ENCODE measurements around the gene SPECC1.
A peak's percentile ranks its signal among the peaks of the same experiment; 100 is the strongest.
"Not testable (repeated sequence)": the region's sequence is repeated elsewhere in the genome, so short reads cannot be mapped to it uniquely, and the experiment has no call there.

SPECC1 gene, protein sequence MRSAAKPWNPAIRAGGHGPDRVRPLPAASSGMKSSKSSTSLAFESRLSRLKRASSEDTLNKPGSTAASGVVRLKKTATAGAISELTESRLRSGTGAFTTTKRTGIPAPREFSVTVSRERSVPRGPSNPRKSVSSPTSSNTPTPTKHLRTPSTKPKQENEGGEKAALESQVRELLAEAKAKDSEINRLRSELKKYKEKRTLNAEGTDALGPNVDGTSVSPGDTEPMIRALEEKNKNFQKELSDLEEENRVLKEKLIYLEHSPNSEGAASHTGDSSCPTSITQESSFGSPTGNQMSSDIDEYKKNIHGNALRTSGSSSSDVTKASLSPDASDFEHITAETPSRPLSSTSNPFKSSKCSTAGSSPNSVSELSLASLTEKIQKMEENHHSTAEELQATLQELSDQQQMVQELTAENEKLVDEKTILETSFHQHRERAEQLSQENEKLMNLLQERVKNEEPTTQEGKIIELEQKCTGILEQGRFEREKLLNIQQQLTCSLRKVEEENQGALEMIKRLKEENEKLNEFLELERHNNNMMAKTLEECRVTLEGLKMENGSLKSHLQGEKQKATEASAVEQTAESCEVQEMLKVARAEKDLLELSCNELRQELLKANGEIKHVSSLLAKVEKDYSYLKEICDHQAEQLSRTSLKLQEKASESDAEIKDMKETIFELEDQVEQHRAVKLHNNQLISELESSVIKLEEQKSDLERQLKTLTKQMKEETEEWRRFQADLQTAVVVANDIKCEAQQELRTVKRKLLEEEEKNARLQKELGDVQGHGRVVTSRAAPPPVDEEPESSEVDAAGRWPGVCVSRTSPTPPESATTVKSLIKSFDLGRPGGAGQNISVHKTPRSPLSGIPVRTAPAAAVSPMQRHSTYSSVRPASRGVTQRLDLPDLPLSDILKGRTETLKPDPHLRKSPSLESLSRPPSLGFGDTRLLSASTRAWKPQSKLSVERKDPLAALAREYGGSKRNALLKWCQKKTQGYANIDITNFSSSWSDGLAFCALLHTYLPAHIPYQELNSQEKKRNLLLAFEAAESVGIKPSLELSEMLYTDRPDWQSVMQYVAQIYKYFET

DNA sequence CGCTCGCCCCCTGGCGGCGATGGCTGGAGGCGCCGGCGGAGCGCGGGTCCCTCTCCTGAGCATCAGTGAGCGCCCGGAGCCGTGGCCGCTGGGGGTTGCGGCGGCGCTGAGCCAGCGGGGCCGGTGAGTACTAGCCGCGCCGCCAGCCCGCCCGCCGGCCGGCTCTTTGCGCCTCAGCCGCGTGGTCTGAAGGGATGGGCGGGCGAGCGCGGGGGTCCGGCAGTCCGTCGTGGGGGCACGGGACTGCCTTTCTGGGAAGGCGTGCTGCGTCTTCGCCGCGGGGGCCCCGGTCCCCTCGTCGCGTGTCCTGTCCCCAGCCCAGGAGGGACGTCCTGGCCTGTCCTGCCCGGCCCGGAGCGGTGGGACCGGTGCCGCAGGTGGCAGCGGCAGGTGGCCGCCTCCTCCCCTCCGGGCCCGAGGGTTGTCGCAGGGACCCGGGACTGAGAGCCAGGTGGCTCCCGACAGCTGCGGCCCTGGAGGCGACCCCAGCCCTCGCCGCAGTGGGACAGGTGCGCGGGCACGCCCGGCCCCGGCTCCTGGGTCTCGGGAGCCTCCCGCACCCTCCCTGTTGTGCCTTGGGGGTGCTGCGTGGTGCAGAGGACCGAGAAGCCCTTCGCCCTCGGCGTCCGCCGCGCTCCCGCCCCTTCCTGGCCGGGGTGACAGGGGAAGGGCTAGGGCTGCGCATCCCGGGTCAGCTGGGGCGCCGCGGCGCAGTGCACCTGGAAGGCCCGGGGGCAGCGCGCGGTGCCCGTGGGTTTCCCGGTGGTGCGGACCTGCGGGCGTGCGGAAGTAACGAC, at the start of gene SPECC1:
TSS of gene SPECC1 (plus strand) at position 58 of the 797 bp plus-strand sequence. CDS start 87,293 bp downstream, outside the sequence.
- no peak for DNase-seq

DNA sequence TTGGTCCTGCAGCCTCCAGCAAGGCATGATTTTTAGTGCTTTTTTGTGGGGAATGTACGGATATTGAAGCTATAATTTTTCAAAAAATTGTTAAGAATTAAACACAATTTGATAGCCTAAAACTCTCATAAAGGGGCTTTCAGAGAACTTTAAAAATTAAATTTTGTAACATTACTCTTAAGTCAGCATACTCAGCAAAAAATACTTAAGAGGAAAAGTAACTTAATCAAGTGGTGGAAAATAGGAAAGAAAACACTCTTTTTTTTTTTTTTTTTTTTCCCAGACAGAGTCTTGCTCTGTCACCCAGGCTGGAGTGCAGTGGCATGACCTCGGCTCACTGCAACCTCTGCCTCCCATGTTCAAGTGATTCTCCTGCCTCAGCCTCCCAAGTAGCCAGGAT, 46.2 kb upstream of the SPECC1 start:
- not testable (repeated sequence) for DNase-seq

DNA sequence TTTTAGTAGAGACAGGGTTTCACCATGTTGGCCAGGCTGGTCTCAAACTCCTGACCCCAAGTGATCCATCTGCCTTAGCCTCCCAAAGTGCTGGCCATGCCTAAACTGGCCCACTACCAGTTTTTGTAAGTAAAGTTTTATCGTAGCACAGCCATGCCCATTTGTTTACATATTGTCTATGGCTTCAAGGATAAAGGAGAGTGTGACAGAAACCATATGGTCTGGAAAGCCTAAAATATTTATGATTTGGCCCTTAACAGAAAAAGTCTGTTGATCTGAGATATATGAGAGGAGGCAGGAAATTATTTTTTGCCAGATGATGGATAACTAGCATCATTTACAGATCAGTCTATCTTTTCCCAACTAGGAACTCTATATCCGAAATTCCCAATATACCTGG, 36.0 kb upstream of the SPECC1 start:
- no peak for DNase-seq

DNA sequence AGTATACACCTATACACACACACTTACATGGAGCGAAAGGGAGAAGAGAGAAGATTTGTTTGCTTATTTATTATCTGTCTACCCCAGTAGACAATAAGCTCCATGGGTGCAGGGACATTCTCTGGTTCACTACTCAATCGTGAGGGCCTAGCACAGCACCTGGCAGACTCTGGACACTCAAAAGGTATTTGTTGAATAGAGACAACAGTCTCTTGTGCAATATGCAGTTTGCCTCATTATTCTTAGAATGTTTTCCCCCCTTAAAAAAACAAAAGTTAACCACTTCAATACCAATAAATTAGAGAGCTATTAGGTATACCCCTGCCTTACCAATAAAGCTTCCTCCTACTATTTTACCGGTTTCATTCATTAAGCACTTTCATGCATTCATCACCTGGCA, 33.6 kb upstream of the SPECC1 start:
- DNase-seq, result no peak

DNA sequence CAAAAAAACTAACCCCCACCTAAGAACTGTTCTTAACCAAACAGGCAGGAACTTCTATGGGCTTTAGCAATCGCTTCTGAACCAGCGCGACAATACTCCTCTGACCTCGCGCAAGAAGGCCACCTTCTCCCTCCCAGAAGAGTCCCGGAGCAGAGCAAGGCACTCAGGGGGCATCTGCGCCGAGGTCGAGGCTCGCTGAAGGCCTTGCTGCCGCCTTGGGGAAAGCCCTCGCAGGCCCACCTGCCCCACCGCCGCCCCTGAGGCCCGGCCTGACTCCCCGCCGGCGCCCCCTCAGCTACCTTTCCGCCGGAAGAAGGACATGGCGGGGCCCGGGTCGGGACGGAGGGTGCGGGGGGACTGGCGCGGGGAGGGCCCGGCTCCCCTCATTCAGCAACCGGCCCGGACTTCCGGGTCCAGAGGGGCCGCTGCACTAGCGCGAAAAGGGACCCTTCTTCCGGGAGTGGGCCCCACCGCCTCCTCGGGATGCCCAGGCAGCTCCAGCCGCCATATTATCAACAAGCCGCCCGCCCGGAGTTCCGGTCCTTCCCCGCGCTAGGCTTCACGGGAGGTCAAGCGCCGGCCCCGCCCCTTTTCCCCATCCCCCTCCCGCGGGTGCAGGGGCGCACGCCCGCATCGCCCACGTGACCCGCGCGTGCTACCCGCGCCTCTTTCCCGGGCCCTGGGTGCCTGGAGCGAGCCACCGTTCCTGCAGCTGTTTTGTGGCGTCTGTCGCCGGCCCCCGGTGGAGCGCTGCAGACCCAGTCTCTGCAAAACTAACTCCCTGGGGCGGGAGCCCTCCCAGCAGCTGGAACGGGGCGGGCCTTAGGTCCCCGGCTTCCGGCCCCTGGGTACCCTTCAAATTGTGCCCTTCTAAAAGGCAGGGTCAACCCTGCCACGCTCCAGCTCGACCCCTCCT, 31.6 kb upstream of the SPECC1 start, which contains the start of gene AKAP10:
TSS of gene AKAP10 (minus strand) at position 536 of the 916 bp plus-strand sequence. CDS start at position 387, 149 bp downstream.
- DNase-seq, result peak; percentile 33

DNA sequence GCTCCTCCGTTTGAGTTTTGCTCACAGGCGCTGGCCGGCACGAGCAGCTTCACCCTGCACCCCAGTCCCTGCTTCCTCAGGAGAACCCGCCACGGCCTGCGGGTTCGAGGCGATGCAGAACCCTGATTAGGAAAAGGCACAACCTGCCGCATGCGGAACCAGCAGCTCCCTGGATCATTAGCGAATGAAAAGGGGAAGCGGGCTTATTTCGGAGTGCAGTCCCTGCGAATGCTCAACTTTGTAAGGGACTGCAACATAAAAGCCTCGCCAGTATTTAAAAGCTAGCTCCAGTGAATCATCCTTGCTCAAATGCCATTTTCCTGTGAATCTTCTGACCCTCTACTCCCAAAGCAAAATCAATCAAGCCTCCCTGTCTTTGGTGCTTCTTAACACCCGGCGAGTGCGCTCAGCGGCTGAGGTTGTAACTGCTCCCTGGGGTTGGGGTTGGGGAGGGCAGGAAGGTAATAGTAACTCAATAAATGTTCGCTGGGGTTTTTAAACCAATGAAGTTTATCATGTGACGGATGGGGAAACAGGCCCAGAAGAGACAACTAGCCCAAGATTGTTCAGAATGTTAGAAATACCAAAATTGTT, 30.9 kb upstream of the SPECC1 start:
- peak; percentile 7 for DNase-seq

DNA sequence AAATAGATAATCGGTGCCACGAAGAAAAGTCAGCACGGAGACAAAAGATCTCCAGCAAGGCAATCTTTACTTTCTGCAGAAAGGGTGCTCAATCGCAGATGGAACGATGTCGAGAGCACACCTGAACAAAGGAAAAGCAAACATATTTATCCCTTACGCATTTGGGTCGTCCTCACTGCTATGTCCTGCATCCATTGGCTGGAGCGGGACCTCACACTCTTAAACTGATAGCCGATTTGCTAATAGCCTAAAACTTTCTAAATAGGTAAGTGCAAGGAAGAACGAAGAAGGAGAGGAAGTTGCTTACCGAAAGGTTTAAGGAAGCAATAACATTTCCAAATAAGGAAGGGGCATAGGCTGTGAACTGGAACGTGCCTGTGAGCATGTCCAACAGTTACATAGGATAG, 30.4 kb upstream of the SPECC1 start:
- no peak for DNase-seq

DNA sequence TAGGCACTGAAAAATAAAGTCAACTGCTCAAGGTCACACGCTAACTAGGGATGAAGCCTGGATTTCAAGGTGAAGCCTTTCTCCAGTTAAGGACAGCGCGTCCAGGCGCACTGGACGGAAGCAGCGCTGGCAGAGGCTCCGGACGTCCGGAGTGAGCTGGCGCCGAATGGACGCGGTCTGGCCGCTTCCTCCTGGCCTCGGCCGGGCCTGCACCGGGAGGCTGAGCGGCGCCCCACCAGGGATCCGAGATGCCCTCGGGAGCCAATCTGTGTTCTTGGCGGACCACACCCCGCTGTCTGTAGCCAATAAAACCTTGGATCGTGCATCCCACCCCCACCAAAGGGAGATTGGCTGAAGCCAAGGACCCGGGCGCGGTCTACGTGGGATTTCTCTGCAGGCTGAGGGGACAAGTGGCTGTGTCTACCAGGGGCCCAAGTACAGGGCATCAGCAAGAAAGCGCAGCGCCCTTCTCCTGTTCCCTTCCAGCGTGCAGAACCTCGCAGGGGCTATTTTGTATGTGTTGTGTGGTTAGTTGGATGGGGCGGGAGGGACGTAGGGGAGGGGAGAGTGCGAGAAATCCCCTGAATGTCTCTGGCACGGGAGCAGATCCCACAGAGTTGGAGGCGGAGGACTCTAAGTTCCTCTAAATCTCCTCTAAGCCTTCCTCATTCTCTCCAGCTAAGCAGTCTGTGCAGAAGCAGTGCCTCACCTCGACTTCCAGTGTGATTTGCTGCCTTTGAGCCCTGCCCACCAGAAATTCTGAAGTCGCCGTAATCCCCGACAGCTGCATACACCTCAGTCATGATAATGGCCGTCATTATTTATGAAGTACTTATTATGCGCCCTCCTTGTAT, 29.0 kb upstream of the SPECC1 start:
- DNase-seq, result no peak

DNA sequence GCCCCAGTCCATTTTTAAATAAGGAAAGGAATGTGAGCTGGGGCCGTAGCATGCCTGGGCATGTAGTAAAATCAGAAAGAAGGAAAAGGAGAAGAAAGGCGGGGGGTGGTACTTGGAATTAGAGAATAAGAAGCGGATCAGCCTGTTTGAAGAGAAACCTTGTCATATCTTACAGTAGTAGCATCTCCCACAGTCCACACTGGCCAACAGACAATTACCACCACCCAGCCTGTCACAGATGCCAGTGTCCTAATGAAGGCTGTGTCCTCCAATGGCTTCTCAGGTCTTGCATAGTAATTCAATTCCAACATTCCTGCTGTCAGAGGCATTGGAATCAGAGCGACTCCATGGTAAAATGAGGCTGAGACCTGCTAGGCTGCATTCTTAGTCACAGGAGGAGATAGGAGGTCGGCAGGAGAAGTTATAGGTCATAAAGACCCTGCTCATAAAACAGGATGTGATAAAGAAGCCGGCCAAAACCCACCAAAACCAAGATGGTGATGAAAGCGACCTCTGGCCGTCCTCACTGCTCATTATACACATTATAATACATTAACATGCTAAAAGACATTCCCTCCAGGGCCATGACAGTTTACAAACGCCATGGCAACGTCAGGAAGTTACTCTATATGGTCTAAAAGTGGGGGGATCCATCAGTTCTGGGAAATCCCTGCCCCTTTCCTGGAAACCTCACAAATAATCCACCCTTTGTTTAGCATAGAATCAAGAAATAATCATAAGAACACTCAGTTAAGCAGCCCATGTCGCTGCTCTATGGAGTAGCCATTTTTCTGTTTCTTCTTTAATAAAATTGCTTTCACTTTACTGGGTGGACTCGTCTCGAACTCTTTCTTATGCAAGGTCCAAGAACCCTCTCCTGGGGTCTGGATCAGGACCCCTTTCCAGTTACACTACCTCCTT, 22.0 kb upstream of the SPECC1 start:
- DNase-seq, result no peak

DNA sequence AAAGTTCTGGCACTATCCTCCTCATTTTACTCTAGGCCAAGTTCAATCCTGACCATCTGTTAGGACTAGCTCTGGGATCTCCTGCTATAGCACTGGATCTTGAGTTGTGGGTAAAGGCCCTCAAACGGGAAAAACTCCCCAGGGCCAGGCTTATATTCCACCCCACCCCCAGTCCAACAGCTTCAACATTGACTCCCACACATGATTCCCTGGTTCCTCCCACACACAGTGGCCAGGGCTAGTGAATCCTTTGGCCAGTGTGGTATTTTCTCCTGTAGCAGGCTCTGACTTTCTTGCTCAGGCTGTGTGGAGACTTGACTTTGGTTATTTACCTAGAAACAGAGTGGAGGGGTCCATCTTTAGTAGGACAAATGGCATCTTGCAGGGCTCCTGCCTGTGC, 21.3 kb upstream of the SPECC1 start:
- no peak for DNase-seq

DNA sequence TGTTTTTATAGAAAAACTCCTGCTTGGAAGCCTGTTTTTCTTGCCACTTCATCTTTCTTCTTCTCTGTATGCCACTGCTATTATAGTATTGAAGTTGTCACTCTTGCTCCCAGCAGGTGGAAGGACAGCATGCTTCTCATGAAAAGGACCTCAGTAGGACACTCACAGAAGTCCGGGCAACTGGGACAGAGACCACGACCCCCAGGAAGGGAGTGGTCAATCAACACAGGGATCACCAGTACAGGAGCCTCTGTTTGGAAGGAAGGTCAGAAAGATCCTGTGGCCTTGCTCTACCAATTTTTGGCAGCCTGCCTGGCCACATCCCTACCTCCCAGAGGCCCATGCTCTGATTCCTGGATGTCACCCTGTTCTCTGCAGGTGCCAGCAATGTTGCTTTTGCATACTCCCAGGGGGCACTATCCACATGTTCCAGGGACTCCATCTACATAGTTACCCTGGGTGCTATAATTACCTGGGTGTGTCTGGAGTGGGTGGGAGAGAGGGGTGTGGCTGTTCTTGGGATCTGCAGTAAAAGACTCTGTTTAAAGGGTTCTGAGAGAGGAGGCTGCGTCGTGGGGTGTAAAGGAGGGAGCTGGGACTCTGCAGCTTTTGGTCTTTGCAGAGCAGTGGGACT, 17.8 kb upstream of the SPECC1 start:
- no peak for DNase-seq

DNA sequence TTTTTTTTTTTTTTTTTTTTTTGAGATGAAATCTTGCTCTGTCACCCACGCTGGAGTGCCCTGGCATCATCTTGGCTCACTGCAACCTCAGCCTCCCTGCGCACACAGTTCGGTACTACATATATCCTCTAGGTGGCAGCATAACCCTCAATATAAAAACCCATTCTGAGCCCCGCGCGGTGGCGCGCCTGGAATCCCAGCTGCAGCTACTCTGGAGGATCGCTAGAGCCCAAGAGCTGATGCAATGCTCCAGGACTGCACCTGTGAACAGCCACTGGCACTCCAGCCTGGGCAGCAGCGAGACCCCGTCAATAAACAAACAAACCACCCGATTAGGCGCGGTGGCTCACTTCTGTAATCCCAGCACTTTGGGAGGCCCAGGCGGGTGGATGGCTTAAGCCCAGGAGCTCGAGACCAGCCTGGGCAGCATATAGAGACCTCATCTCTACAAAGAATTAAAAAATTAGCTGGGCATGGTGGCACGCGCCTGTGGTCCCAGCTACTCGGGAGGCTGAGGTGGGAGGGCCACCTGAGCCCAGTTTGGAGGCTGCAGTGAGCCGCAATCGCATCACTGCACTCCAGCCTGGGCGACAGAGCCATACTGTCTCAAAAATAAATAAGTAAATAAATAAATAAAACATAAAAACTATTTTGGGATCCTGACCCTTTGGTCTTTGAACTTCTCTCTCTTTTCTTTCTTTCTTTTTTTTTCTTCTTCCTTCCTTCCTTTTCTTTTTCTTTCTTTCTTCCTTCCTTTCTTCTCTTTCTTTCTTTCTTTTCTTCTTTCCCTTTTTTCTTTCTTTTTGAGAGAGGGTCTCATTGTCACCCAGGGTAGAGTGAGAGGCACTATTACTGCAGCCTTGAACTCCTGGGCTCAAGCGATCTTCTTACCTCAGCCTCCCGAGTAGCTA, 16.1 kb upstream of the SPECC1 start:
- DNase-seq, result peak; percentile 15

DNA sequence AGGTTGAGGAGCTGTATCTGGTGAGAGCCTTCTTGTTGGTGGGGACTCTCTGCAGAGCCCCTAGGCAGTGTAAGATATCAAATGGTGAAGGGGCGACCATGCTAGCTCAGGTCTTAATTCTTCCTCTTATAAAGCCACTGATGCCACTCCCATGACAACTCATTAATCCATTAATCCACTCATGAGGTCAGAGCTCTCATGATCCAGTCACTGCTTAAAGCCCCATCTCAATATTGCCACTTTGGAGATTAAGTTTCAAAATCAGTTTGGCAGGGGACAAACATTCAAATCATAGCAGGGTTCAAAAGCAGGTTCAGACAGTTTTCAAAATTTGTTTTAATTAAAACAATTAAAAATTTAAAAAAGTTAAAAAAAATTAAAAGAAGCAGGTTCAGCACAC, 13.1 kb upstream of the SPECC1 start:
- DNase-seq, result no peak

DNA sequence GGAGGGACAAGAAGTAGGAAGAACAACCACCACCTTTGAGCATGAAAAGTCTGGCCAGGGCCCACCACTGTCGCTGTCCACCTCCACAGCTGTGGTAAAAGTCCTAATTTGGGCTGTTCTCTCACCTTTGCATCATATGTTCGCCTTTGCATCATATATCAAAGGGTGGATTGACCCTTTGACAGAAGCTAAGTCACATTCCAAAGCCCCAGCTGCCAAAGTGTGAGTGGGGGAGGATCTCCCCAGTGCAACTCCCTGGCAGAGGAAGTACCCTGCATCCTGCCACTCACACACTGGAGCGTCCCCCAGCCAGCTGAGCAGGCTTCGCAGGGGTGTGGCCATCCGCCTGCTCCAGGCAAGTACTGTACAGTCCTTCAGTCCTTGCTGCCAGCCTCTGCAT, 12.7 kb upstream of the SPECC1 start:
- DNase-seq, result no peak

DNA sequence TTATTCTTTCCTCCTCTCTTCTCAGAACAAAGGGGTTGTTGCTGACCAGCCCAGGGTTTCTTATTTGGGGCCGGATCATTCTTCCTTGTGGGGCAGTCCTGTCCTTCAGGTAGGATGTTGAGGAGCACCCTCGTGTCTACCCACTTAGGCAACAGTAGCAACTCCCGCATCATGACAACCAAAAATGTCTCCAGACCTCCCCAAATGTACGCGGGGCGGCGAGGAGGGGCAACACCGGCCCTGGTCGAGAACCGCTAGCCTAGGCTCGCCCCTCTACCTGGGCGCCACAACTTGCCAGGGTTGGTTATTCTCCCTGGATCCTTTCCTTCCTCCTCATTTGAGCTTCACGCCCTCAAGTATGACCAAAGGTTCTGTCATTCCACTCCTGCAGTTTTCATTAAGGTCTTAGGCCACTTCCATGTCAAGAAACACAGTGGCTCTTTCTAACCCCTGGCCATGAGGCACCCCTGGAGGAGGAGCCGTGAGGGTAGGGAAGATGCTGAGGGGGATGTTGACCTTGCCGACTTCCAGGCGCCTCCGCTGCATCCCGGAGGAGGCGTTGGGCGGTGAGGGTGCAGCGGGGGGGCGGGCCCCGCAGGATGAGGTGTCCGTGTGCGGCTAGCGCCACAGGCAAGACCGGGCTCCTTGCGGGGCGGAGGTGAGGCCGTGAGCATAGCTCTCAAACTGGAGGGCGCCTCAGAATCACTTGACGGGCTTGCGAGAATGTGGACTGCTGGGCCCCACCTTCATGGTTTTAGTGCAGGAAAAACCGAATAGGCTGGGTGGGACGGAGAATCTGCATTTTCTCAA, 712 bp upstream of the SPECC1 start:
- no peak for DNase-seq

DNA sequence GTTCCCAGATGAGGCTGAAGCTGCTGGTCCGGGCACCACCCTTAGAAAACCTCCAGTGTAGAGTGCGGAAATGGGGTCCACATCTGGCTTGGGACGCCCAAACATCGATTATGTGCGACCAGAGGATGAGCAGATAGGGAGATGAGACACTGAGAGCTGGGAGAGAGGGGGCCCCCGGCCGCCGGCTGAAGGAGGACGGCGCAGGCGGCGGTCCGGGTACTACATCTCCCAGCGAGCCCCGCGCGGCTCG, 182 bp upstream of the SPECC1 start:
- DNase-seq, result peak; percentile 13

Measured in KG1 (cell line).